OCI-LY7 (cell line): ENCODE measurements around the gene PRCD. TPM values are rescaled to one million over a fixed set of nuclear protein-coding genes. Genes with fewer than 3 reads are reported as not detected.
A peak's percentile ranks its signal among the peaks of the same experiment; 100 is the strongest.
"Not testable (repeated sequence)": the region's sequence is repeated elsewhere in the genome, so short reads cannot be mapped to it uniquely, and the experiment has no call there.

Experiments
- BruUV-seq: library from RNA; stranded (reverse); fragments of 400-500 nt; replicated peaks from 2 replicates; lab custom pipeline; 2021; lab: Mats Ljungman, UMichigan
- CTCF ChIA-PET: fragments of 300-600 bp; sonication (Branson Sonifier 250); formaldehyde crosslinking; loops from one replicate; lab custom pipeline; 2022; ENCODE audit warnings: antibody characterized with exemption; ENCODE audit not compliant: unreplicated experiment; lab: Charles Lee
- POLR2A ChIA-PET: fragments of 300-600 bp; sonication (Branson Sonifier 250); formaldehyde crosslinking; loops from one replicate; lab custom pipeline; 2022; ENCODE audit warnings: antibody characterized with exemption; lab: Charles Lee
- DNase-seq: peaks from one replicate; pipeline ENCODE4 v3.0.0-alpha.2; 2015; ENCODE audit warnings: low spot score
- H2AFZ ChIP-seq: fragments of 200-600 bp; sonication (generic), shearing (Covaris generic); 2 replicates; pipeline ENCODE4 v1.6.1; 2014; ENCODE audit warnings: mild to moderate bottlenecking, antibody characterized with exemption, low read length, moderate library complexity
- H3K27ac ChIP-seq: fragments of 200-600 bp; sonication (generic); 2 replicates; pipeline ENCODE4 v1.5.1; 2014; ENCODE audit warnings: mixed run types, low read depth, mild to moderate bottlenecking, moderate library complexity, low read length, inconsistent platforms; ENCODE audit not compliant: poor library complexity, severe bottlenecking
- H3K36me3 ChIP-seq: fragments of 200-600 bp; sonication (generic); 2 replicates; pipeline ENCODE4 v1.6.1; 2014; ENCODE audit warnings: mild to moderate bottlenecking, antibody characterized with exemption, low read length, moderate library complexity, mixed read lengths; ENCODE audit not compliant: insufficient read depth
- H3K4me1 ChIP-seq: fragments of 200-600 bp; sonication (generic); 2 replicates; pipeline ENCODE4 v1.5.1; 2014; ENCODE audit warnings: mild to moderate bottlenecking, low read length; ENCODE audit not compliant: insufficient read depth, poor library complexity, severe bottlenecking
- H3K4me2 ChIP-seq: fragments of 200-600 bp; sonication (generic); 2 replicates; pipeline ENCODE4 v1.6.1; 2014; ENCODE audit warnings: mild to moderate bottlenecking, low read length
- H3K4me3 ChIP-seq: fragments of 200-600 bp; sonication (generic); 2 replicates; pipeline ENCODE4 v1.5.1; 2014; ENCODE audit warnings: mild to moderate bottlenecking, low read depth, low read length; ENCODE audit not compliant: poor library complexity, severe bottlenecking
- H3K79me2 ChIP-seq: fragments of 200-600 bp; sonication (generic); 2 replicates; pipeline ENCODE4 v1.6.1; 2016; ENCODE audit warnings: low read depth, mild to moderate bottlenecking, low read length, moderate library complexity, mixed read lengths; ENCODE audit not compliant: insufficient read depth
- H3K9me2 ChIP-seq: fragments of 200-600 bp; sonication (generic); 2 replicates; pipeline ENCODE4 v1.6.1; 2016; ENCODE audit warnings: mild to moderate bottlenecking, low read length, mixed read lengths; ENCODE audit not compliant: insufficient read depth
- H3K9me3 ChIP-seq: fragments of 200-600 bp; sonication (generic); 2 replicates; pipeline ENCODE4 v1.6.1; 2014; ENCODE audit warnings: mild to moderate bottlenecking, mixed run types, low read length, mixed read lengths
- H4K20me1 ChIP-seq: fragments of 200-600 bp; sonication (generic); 2 replicates; pipeline ENCODE4 v1.6.1; 2014; ENCODE audit warnings: mild to moderate bottlenecking, antibody characterized with exemption, low read length, moderate library complexity, mixed read lengths; ENCODE audit not compliant: insufficient read depth
- CTCF ChIP-seq: fragments of 200-600 bp; sonication (generic); conservative IDR thresholded peaks from 2 replicates; pipeline ENCODE4 v1.5.1; 2014; ENCODE audit warnings: mild to moderate bottlenecking, antibody characterized with exemption, low read length, moderate library complexity, mixed read lengths
- EZH2phosphoT487 ChIP-seq: fragments of 200-600 bp; sonication (generic); IDR thresholded peaks from 2 replicates; pipeline ENCODE4 v1.6.1; 2018; ENCODE audit warnings: low read depth, borderline replicate concordance, mild to moderate bottlenecking, mixed run types, antibody characterized with exemption, low read length, moderate library complexity, mixed read lengths
- intact Hi-C: fragments of 100-400 bp; cut with micrococcal nuclease; formaldehyde crosslinking; loops from one replicate; pipeline ENCODE4 v1.10.0; 2022; ENCODE audit not compliant: unreplicated experiment
- total RNA-seq, 2 experiments: library from RNA; depleted of rRNA in 1 of 2; stranded (reverse); fragments of >200 nt in 1 of 2; shearing (Covaris generic) in 1 of 2; gene quantifications; 2 replicates each; pipeline ENCODE4 v1.2.3, GENCODE V29; 2014 to 2022

The PRCD gene
- total RNA-seq, 2 experiments from 2014 or later, result 5.7 to 15.9 TPM

GRCh38 chr17:76564991-76565727 lies 25.3 kb downstream of the PRCD start:
- POLR2A ChIA-PET, result interaction anchor here (3.6 kb wide), 1 partner anchor 8 kb away, joined by 21 read pairs; no protein-coding TSS in a partner anchor
- H3K9me3 ChIP-seq, H3K4me3 ChIP-seq, DNase-seq, CTCF ChIA-PET, H3K27ac ChIP-seq, BruUV-seq, H2AFZ ChIP-seq, intact Hi-C loops, H3K9me2 ChIP-seq: not testable (repeated sequence)
- Histone ChIP-seq H4K20me1 (peaks cover 30% of the 10 kb centered on the region), H3K36me3 (peaks cover 70% of the 10 kb centered on the region), H3K79me2 (peaks cover 27% of the 10 kb centered on the region), H3K4me2 (0 out of 2 replicates have a peak overlapping the region, but pooled peaks have one; percentile 11), H3K4me1 (peaks cover 48% of the 10 kb centered on the region)

GRCh38 chr17:76565728-76566612 lies 26.1 kb downstream of the PRCD start:
- intact Hi-C loops, result no loop called here
- peaks cover 62% of the 10 kb centered on the region for H3K36me3 ChIP-seq
- no peak for TF ChIP-seq EZH2phosphoT487
- peak; percentile 60 for TF ChIP-seq CTCF

GRCh38 chr17:76566613-76566943 lies 26.7 kb downstream of the PRCD start:
- Histone ChIP-seq H3K4me2 (peak overlapping the region; percentile 11; the same call in 1 of the 2 replicates), H3K27ac (peak overlapping the region; percentile 38), H2AFZ (no peak overlapping the region), H3K9me3 (no peaks in the 10 kb centered on the region), H3K79me2 (peaks cover 13% of the 10 kb centered on the region), H3K4me3 (no peak overlapping the region), H3K36me3 (peaks cover 55% of the 10 kb centered on the region), H4K20me1 (peaks cover 16% of the 10 kb centered on the region), H3K9me2 (no peaks in the 10 kb centered on the region), H3K4me1 (peaks cover 34% of the 10 kb centered on the region)
- CTCF ChIA-PET, result interaction anchor here (1.1 to 1.9 kb wide), 2 partner anchors 9 to 116 kb away, joined by 4 to 7 read pairs; no protein-coding TSS in a partner anchor
- TF ChIP-seq CTCF, result no peak
- TF ChIP-seq EZH2phosphoT487, result no peak
- BruUV-seq, result no TSS peak
- DNase-seq, result no peak
- POLR2A ChIA-PET, result interaction anchor here (0.6 to 3.6 kb wide), 8 partner anchors 9 to 357 kb away, joined by 3 to 21 read pairs (median 3); no protein-coding TSS in a partner anchor
- intact Hi-C loops, result no loop called here

More at GRCh38 chr17:76565728-76566612, 26.1 kb downstream of the PRCD start:
- no peak for DNase-seq
- H2AFZ ChIP-seq, result no peak overlapping the region
- H3K4me2 ChIP-seq, result 0 out of 2 replicates have a peak overlapping the region, but pooled peaks have one; percentile 11
- no peaks in the 10 kb centered on the region for H3K9me3 ChIP-seq
- H3K27ac ChIP-seq, result no peak overlapping the region
- ChIA-PET CTCF (interaction anchor here (1.9 kb wide), 1 partner anchor 8 kb away, joined by 7 read pairs; no protein-coding TSS in a partner anchor), POLR2A (interaction anchor here (0.6 to 3.6 kb wide), 7 partner anchors 9 to 357 kb away, joined by 3 to 21 read pairs (median 3); no protein-coding TSS in a partner anchor)
- H4K20me1 ChIP-seq, result peaks cover 22% of the 10 kb centered on the region
- peaks cover 40% of the 10 kb centered on the region for H3K4me1 ChIP-seq
- H3K79me2 ChIP-seq, result peaks cover 19% of the 10 kb centered on the region
- no peaks in the 10 kb centered on the region for H3K9me2 ChIP-seq
- H3K4me3 ChIP-seq, result no peak overlapping the region
- BruUV-seq, result no TSS peak
